ENCODE measurements around the gene ERC1.

DNA sequence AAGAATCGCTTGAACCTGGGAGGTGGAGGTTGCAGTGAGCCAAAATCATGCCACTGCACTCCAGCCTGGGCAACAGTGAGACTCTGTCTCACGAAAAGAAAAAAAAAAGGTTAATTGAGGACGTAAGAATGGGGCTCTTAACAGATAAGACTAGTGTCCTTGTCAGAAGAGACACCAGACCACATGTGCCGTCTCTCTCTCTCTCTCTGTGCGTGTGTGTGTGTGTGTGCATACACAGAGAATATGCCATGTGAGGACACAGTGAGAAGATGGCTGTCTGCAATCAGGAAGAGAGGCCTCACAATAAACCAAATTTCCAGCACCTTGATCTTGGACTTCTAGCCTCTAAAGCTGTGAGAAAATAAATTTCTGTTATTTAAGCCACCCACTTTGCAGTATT, 11.7 kb upstream of the ERC1 start:
- TF ChIP-seq POLR2A (IDR thresholded peaks at IDR 0.05) (no peak), CTCF (IDR thresholded peaks at IDR 0.05) (no peak)

All from tibial nerve (tissue), 3 donors.